Left ventricle myocardium inferior (tissue), 1 donor: ENCODE measurements around the gene ADAMTS9. TPM values are rescaled to one million over a fixed set of nuclear protein-coding genes. Genes with fewer than 3 reads are reported as not detected.

ENCODE experiments used
- DNase-seq: peaks from one replicate; pipeline ENCODE4 v3.0.0-alpha.2; 2020
- H3K27ac ChIP-seq: fragments of 200-600 bp; replicated peaks from 2 replicates; pipeline ENCODE4 v1.8.0; 2021
- H3K27me3 ChIP-seq: fragments of 200-600 bp; 2 replicates; pipeline ENCODE4 v1.8.0; 2021; ENCODE audit warnings: low read depth
- H3K36me3 ChIP-seq: fragments of 200-600 bp; 2 replicates; pipeline ENCODE4 v1.8.0; 2021
- H3K4me1 ChIP-seq: fragments of 200-600 bp; 2 replicates; pipeline ENCODE4 v1.8.0; 2021
- H3K4me3 ChIP-seq: fragments of 200-600 bp; 2 replicates; pipeline ENCODE4 v1.8.0; 2021; ENCODE audit warnings: mild to moderate bottlenecking, moderate library complexity
- H3K9me3 ChIP-seq: fragments of 200-600 bp; replicated peaks from 2 replicates; pipeline ENCODE4 v1.8.0; 2021
- intact Hi-C: fragments of 100-400 bp; cut with micrococcal nuclease; formaldehyde crosslinking; loops from one replicate; pipeline ENCODE4 v1.11.0; 2022
- total RNA-seq: library from RNA; stranded (reverse); fragmentation: NEBNext Ultra II Directional; extraction: Animal tissue kit (Norgen Biotek cat#: 25700); gene quantifications from one replicate; pipeline ENCODE4 v1.2.1, GENCODE V29; 2021
- TF ChIP-seq, protein P1 (sequence below): fragments of 200-600 bp; IDR thresholded peaks from 2 replicates; pipeline ENCODE4 v1.8.0; 2021; ENCODE audit warnings: antibody characterized with exemption, mild to moderate bottlenecking, borderline replicate concordance
- donor health status: DM: no; HTN: yes; CAD: no; lungs with severe emphysema.

ADAMTS9 gene
- total RNA-seq, 1 donor from 2014 or later = 14.7 TPM

- intact Hi-C loops = no loop called here
- no peak overlapping the region for H3K4me3 ChIP-seq
- no peak for DNase-seq
- peaks cover 13% of the 10 kb centered on the region for H3K4me1 ChIP-seq
- H3K27me3 ChIP-seq = peaks cover 6% of the 10 kb centered on the region
- H3K27ac ChIP-seq = no peak overlapping the region
- no peaks in the 10 kb centered on the region for H3K9me3 ChIP-seq
- H3K36me3 ChIP-seq = no peaks in the 10 kb centered on the region
- TF ChIP-seq, protein P1, sequence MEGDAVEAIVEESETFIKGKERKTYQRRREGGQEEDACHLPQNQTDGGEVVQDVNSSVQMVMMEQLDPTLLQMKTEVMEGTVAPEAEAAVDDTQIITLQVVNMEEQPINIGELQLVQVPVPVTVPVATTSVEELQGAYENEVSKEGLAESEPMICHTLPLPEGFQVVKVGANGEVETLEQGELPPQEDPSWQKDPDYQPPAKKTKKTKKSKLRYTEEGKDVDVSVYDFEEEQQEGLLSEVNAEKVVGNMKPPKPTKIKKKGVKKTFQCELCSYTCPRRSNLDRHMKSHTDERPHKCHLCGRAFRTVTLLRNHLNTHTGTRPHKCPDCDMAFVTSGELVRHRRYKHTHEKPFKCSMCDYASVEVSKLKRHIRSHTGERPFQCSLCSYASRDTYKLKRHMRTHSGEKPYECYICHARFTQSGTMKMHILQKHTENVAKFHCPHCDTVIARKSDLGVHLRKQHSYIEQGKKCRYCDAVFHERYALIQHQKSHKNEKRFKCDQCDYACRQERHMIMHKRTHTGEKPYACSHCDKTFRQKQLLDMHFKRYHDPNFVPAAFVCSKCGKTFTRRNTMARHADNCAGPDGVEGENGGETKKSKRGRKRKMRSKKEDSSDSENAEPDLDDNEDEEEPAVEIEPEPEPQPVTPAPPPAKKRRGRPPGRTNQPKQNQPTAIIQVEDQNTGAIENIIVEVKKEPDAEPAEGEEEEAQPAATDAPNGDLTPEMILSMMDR = no peak
These were observed 217.4 kb downstream of the ADAMTS9 start for GRCh38 chr3:64470436-64470835.

- Histone ChIP-seq H3K27me3 (peaks cover 11% of the 10 kb centered on the region), H3K27ac (no peak overlapping the region), H3K9me3 (no peaks in the 10 kb centered on the region), H3K4me1 (peaks cover 13% of the 10 kb centered on the region), H3K4me3 (no peak overlapping the region), H3K36me3 (no peaks in the 10 kb centered on the region)
- intact Hi-C loops = no loop called here
- DNase-seq = no peak
- TF ChIP-seq, protein P1 = no peak
These were observed 220.4 kb downstream of the ADAMTS9 start for GRCh38 chr3:64467255-64467944.
